GM10266 (cell line): Measurements from ENCODE around the gene C16orf90.
A peak's percentile ranks its signal among the peaks of the same experiment; 100 is the strongest.
"Not testable (repeated sequence)": the region's sequence is repeated elsewhere in the genome, so short reads cannot be mapped to it uniquely, and the experiment has no call there.

Source experiments
- DNase-seq: peaks from one replicate; pipeline ENCODE4 v3.0.0; 2012; ENCODE audit errors: extremely low spot score
- TF ChIP-seq, protein P1 (sequence below): IDR thresholded peaks from 2 replicates; pipeline ENCODE4 v1.5.1; 2012; ENCODE audit warnings: mild to moderate bottlenecking, low read depth; ENCODE audit not compliant: control insufficient read depth, insufficient read depth; ENCODE audit errors: missing control alignments

Gene C16orf90

DNA sequence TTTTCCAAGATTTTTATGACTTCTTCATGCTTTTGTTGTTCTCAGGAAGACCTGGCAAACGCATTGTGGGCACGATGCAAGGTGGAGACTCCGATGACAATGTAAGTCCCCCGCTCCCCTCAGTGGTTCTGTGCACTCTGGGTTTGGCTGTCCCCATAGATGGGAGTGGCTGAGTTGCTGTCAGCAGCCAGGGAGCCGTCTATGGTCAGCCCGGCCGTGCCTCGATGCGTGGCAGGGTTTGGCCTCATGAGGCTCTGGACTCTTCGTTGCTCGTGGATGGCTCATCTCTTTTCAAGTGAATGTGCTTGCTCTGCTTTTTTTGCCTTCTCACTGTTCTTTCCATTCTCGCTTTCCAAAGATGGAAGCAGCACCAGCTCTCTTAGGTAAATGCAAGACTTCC is 37.5 kb upstream of the C16orf90 start:
- DNase-seq: no peak
- TF ChIP-seq, protein P1, sequence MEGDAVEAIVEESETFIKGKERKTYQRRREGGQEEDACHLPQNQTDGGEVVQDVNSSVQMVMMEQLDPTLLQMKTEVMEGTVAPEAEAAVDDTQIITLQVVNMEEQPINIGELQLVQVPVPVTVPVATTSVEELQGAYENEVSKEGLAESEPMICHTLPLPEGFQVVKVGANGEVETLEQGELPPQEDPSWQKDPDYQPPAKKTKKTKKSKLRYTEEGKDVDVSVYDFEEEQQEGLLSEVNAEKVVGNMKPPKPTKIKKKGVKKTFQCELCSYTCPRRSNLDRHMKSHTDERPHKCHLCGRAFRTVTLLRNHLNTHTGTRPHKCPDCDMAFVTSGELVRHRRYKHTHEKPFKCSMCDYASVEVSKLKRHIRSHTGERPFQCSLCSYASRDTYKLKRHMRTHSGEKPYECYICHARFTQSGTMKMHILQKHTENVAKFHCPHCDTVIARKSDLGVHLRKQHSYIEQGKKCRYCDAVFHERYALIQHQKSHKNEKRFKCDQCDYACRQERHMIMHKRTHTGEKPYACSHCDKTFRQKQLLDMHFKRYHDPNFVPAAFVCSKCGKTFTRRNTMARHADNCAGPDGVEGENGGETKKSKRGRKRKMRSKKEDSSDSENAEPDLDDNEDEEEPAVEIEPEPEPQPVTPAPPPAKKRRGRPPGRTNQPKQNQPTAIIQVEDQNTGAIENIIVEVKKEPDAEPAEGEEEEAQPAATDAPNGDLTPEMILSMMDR: no peak

DNA sequence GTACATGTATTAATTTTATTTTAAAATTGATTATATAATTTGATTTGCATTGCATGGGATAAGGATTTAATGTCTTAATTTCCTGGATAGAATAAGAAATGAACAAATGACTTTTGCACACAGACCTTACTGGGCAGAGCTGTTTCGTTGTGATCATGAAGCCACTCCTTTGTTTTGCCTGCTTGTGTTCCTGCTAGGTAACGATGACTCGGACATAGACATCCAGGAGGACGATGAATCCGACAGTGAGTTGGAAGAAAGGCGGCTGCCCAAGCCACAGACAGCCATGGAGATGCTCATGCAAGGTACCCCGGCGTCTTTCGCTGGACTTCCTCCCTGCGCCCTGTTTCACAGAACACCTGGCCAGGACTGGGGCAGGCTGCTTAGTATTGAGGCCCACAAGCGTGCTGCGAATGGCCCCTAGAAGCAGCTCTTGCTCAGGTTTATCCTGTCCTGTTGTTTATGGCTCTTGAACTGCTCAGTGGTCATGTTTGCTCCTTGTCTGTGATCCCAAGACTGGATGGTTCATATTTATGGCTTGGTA is 35.2 kb upstream of the C16orf90 start:
- no peak for DNase-seq
- TF ChIP-seq, protein P1: no peak

DNA sequence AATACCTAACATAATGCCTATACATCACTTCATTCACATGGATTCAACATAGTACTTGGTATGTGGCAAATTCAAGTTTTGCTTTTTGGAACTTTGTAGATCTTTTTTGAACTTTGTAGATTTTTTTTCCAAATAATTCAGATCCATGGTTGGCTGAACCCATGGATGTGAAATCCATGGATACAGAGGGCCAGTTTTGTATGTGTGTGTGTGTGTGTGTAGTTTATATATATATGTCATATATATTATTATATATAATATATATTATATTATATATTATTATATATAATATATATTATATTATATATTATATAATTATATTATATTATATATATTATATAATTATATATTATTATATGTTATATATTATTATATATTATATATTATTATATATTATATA is 33.9 kb upstream of the C16orf90 start:
- no peak for DNase-seq
- TF ChIP-seq, protein P1: no peak

DNA sequence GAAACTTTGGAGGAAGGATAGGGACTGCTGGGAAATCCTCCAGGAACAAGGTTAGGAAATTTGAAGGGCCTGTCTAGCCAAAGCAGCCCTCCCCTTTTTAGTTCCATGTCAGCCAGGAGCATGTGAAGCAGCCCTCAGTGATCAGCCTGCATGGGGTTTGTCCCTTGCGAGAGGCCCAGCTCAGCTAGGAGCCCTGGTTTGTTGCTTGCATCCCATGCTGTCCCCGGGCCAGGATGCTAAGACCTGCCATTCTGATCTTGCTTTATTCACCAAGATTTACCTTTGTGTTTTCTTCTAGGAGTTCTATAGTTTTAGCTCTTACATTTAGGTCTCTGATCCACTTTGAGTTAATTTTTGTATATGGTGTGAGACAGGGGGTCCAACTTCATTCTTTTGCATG is 33.1 kb upstream of the C16orf90 start:
- DNase-seq: no peak
- TF ChIP-seq, protein P1: no peak

DNA sequence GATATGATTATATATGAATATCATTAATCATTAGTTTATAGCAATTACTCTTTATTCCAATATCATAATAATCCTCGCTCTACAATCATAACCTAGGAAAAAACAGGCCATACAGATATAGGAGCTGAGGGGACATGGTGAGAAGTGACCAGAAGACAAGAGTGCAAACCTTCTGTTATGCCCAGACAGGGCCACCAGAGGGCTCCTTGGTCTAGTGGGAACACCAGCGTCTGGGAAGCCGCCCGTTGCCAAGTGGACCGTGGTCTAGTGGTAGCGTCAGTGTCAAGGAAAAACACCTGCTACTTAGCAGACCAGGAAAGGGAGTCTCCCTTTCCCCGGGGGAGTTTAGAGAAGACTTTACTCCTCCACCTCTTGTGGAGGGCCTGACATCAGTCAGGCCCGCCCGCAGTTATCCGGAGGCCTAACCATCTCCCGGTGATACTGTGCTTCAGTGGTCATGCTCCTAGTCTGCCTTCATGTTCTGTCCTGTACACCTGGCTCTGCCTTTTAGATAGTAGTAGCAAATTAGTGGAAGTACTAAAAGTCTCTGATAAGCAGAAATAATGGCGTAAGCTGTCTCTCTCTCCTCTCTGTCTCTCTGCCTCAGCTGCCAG is 32.0 kb upstream of the C16orf90 start:
- DNase-seq: not testable (repeated sequence)
- TF ChIP-seq, protein P1: peak; percentile 74

DNA sequence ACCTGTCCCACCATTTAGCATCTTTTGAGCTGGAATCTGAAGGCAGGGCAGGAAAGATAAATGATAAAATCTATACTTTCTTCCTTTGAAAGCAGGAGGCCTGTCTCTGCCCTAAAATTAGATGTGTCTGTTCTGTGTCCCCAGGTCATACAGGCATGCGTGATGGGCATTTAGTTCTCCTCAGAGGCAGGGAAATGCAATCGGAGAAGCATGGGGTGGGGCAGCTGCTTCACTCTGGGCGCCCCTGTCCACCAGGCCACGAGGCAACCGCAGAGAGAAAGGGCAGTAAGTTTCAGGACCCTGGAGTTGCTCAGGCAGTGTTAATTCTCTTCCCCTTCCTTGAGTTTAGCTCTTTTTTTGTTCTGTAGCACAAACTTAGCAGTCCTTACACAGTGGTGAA is 30.7 kb upstream of the C16orf90 start:
- DNase-seq: no peak
- TF ChIP-seq, protein P1: no peak

DNA sequence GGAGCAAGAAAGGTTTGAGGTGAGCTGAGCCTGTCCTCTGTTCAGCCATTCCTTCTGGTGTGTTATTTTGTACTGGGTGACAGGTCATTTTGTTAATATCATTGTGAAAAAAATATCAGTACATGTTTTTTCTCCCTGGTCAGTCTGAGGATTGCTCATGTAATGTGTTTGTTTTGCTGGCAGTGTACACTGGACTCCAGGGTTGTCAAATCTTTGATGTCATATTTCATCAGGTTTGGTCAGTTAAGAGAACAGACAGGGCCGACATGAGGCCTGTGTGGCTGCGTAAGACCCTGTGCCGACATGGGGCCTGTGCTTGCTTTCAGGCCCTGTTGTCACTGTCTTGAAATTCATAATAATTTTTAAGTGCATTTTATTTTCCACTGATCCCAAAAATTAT is 28.0 kb upstream of the C16orf90 start:
- DNase-seq: no peak
- TF ChIP-seq, protein P1: no peak
